ENCODE results near the gene MEIG1. TPM values are rescaled to one million over a fixed set of nuclear protein-coding genes. Genes with fewer than 3 reads are reported as not detected.

The MEIG1 gene
- total and polyA plus RNA-seq, 2 of the 8 experiments (the other 6 are each of a cell fraction or from before 2014, with no cell fraction given) = not detected

GRCh38 chr10:14959221-14960057 lies at the start of gene MEIG1 (continued):
- TF ChIP-seq KDM1A (IDR thresholded peaks at IDR 0.05; ENCODE audit: borderline replicate concordance, low read length) (no peak), BACH1 (IDR thresholded peaks at IDR 0.05; ENCODE audit: low read length) (no peak), SP2 (IDR thresholded peaks at IDR 0.05; ENCODE audit: low read length) (no peak), NRF1 (IDR thresholded peaks at IDR 0.05; ENCODE audit: low read depth, low read length) (peak; percentile 68), SP4 (IDR thresholded peaks at IDR 0.05; ENCODE audit: low read length) (0 out of 2 replicates have a peak, but pooled peaks have one; percentile 22), EZH2 (IDR thresholded peaks at IDR 0.05; ENCODE audit: low read depth, low read length, severe bottlenecking) (no peak)

Data from H1 (cell line).